Measurements from ENCODE around the gene TBC1D20. TPM values are rescaled to one million over a fixed set of nuclear protein-coding genes. Genes with fewer than 3 reads are reported as not detected.
A peak's percentile ranks its signal among the peaks of the same experiment; 100 is the strongest.
"Not testable (repeated sequence)": the region's sequence is repeated elsewhere in the genome, so short reads cannot be mapped to it uniquely, and the experiment has no call there.

The TBC1D20 gene, protein sequence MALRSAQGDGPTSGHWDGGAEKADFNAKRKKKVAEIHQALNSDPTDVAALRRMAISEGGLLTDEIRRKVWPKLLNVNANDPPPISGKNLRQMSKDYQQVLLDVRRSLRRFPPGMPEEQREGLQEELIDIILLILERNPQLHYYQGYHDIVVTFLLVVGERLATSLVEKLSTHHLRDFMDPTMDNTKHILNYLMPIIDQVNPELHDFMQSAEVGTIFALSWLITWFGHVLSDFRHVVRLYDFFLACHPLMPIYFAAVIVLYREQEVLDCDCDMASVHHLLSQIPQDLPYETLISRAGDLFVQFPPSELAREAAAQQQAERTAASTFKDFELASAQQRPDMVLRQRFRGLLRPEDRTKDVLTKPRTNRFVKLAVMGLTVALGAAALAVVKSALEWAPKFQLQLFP
- total RNA-seq (2014; rRNA removed; shearing (Covaris generic)): 43.3 and 51.4 TPM in 2 replicates
- polyA plus RNA-seq (2016; fragmentation: Nextera tagmentation; extraction: Ambion mirVana): 31.0 and 33.0 TPM in 2 replicates

DNA sequence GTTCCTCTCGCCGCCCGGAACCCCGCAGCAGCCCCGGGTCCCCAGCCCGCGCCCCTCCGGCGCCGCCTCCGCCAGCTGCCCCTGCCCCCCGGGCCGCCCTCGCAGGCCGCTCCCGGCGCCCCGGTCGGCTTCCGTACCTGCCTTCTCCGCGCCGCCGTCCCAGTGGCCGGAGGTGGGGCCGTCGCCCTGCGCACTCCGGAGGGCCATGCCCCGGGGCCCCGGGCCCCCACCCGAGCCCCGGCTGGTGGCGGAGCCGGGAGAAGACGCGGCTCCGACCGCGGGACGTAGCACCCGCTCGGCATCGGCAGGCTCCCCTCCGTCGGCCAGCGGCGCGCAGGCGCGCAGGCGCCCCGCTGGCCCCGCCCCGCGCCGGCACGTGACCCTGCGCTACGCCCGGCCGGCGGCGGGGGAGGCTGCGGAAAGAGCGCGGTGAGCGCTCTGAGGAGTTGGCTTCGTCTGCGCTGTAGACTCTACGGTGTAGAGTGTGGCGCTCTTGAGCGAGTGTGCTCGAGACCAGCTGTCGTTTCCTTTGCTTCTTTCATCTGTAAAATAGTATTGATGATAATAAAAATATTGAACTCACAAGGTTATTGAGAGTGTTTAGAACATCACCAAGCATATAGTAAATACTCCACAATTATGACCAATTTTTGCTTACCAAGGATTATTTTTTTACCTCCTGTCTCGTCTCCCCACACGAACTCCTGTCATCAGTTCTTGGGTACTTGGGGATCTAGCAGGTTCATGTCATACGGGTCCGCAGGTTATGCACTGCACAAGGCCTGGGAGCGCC is at the start of gene TBC1D20:
TBC1D20 (minus strand) TSS at position 335 of the 793 bp plus-strand sequence; CDS start at position 207, 128 bp downstream.
- peaks cover 16% of the 10 kb centered on the region for H3F3A ChIP-seq (ENCODE audit: insufficient read depth)
- no peaks in the 10 kb centered on the region for H3K9me3 ChIP-seq (ENCODE audit: low read depth)
- H3K27ac ChIP-seq: peak within 1 kb of the TSS; percentile 90
- H3K4me1 ChIP-seq (ENCODE audit: insufficient read depth): peaks cover 32% of the 10 kb centered on the region
- peak within 1 kb of the TSS; percentile 85 for H3K4me2 ChIP-seq (ENCODE audit: unreplicated experiment)
- H3K27me3 ChIP-seq (replicated peaks; ENCODE audit: insufficient read depth): no peaks in the 10 kb centered on the region
- peaks cover 47% of the 10 kb centered on the region for H3K79me2 ChIP-seq (ENCODE audit: insufficient read depth)
- DNase-seq: peak; percentile 97
- in situ Hi-C loops (cut with MboI): no loop called here
- H3K36me3 ChIP-seq (ENCODE audit: low read depth): no peaks in the 10 kb centered on the region
- H3K4me3 ChIP-seq: peak within 1 kb of the TSS; percentile 94
- H3K9ac ChIP-seq: peak within 1 kb of the TSS; percentile 95
- no peak for TF ChIP-seq EZH2 (IDR thresholded peaks at IDR 0.05; ENCODE audit: insufficient read depth, poor library complexity, severe bottlenecking)
- no peak for TF ChIP-seq EZH2phosphoT487 (IDR thresholded peaks at IDR 0.05; ENCODE audit: insufficient read depth, low read depth)
- H2AFZ ChIP-seq: peak within 1 kb of the TSS; percentile 97
- 1 to 2% methylated on average over 46 to 69 of the region's 80 CpGs for WGBS, 2 experiments (ENCODE audit: low coverage in 1 of 2, low lambda C conversion rate in 2 of 2, missing lambda C conversion rate in 2 of 2)
- peaks cover 15% of the 10 kb centered on the region for H4K20me1 ChIP-seq (ENCODE audit: insufficient read depth)
- H3K9me2 ChIP-seq (ENCODE audit: insufficient read depth): no peaks in the 10 kb centered on the region

DNA sequence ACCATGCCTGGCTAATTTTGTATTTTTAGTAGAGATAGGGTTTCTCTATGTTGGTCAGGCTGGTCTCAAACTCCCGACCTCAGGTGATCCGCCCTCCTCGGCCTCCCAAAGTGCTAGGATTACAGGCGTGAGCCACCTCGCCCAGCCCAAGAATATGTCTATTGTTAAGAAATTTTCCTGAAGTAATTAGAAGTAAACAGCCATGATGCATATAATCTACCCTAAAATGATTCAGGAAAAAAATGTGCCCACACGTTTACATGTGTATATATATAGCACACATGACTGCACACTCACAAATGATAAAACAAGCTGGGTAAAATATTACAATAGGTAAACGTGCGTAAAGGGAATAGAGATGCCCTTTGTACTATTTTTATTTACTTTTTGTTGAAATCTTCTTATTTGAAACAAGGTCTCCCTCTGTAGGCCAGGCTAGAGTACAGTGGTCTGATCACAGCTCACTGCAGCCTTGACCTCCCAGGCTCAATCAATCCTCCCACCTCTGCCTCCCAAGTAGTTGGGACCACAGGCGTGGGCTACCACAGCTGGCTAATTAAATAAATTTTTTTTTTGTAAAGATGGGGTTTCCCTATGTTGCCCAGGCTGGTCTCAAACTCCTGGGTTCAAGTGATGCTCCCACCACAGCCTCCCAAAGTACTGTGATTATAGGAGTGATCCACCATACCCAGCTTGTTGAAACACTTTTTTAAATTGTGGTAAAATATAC is 48.2 kb upstream of the TBC1D20 start:
- H3K27ac ChIP-seq; DNase-seq; H3K9me2 ChIP-seq (ENCODE audit: insufficient read depth); H3K4me3 ChIP-seq; in situ Hi-C loops (cut with MboI); H3K27me3 ChIP-seq (replicated peaks; ENCODE audit: insufficient read depth); H3K4me2 ChIP-seq (ENCODE audit: unreplicated experiment); H3K9ac ChIP-seq; H3K9me3 ChIP-seq (ENCODE audit: low read depth); H2AFZ ChIP-seq: not testable (repeated sequence)
- Histone ChIP-seq H3K36me3 (ENCODE audit: low read depth) (peaks cover 21% of the 10 kb centered on the region), H3K79me2 (ENCODE audit: insufficient read depth) (peaks cover 100% of the 10 kb centered on the region), H3F3A (ENCODE audit: insufficient read depth) (peaks cover 19% of the 10 kb centered on the region; the same call in 1 of the 2 replicates), H3K4me1 (ENCODE audit: insufficient read depth) (peaks cover 21% of the 10 kb centered on the region; the same call in 1 of the 2 replicates), H4K20me1 (ENCODE audit: insufficient read depth) (peaks cover 42% of the 10 kb centered on the region; the same call in 1 of the 2 replicates)
- 89 to 90% methylated on average over 9 of the region's 9 CpGs for WGBS, 2 experiments (ENCODE audit: low coverage in 1 of 2, low lambda C conversion rate in 2 of 2, missing lambda C conversion rate in 2 of 2)

DNA sequence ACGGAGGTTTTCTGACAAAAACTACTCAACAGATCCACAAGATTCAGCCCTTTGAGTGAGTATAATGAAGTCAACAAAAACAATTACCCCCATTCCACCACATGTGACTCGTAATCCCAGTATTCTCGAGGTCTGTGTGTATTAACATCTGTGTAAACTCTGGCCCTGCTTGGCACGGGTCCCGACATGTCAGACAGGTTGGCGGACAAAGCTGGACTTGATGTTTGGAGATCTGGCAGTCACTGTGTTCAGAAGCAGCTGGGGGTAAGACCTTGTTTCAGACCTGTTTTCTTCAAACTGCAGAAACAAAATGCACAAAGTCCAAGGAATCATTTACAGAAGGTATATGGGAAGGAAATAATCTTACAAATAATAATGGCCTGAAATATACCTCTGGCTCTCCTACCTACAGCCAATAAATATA is 46.0 kb upstream of the TBC1D20 start:
- peaks cover 28% of the 10 kb centered on the region; the same call in 1 of the 2 replicates for H4K20me1 ChIP-seq (ENCODE audit: insufficient read depth)
- H2AFZ ChIP-seq; H3K9me2 ChIP-seq (ENCODE audit: insufficient read depth); H3K9me3 ChIP-seq (ENCODE audit: low read depth); H3K27me3 ChIP-seq (replicated peaks; ENCODE audit: insufficient read depth); H3K9ac ChIP-seq; in situ Hi-C loops (cut with MboI); H3K27ac ChIP-seq; H3K4me2 ChIP-seq (ENCODE audit: unreplicated experiment); H3K4me3 ChIP-seq: not testable (repeated sequence)
- peak; percentile 10 for DNase-seq
- peaks cover 37% of the 10 kb centered on the region for H3K36me3 ChIP-seq (ENCODE audit: low read depth)
- H3K4me1 ChIP-seq (ENCODE audit: insufficient read depth): peaks cover 17% of the 10 kb centered on the region; the same call in 1 of the 2 replicates
- 56 to 57% methylated on average over 6 of the region's 6 CpGs for WGBS, 2 experiments (ENCODE audit: low coverage in 1 of 2, low lambda C conversion rate in 2 of 2, missing lambda C conversion rate in 2 of 2)
- H3F3A ChIP-seq (ENCODE audit: insufficient read depth): peaks cover 20% of the 10 kb centered on the region; the same call in 1 of the 2 replicates
- peaks cover 100% of the 10 kb centered on the region for H3K79me2 ChIP-seq (ENCODE audit: insufficient read depth)

DNA sequence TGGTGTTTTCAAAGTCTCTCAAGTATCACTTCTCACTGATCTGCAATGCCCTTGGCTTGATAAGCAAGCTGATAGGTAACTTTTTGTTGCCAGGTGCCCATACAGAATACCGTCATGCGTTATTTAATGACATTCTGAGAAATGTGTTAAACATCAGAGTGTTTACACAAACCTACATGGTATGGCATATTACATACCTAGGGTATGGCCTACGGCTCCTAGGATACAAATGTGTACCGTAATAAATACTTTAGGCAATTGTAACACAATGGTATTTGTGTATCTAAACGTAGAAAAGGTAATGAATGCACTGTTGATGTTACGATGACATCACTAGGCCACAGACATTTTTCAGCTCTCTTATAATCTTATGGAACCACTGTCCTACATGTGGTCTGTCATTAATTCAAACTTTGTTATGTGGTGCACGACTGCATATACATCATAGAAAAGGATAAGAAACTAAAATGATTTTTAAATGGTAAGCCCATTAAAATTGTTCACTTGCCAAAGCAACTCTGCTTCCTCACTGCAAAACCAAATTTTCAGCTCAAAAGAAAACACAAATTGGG is 45.5 kb upstream of the TBC1D20 start:
- in situ Hi-C loops (cut with MboI): no loop called here
- H2AFZ ChIP-seq: no peak overlapping the region
- no peaks in the 10 kb centered on the region for H3K9me2 ChIP-seq (ENCODE audit: insufficient read depth)
- no peak for TF ChIP-seq EZH2 (IDR thresholded peaks at IDR 0.05; ENCODE audit: insufficient read depth, poor library complexity, severe bottlenecking)
- TF ChIP-seq EZH2phosphoT487 (IDR thresholded peaks at IDR 0.05; ENCODE audit: insufficient read depth, low read depth): no peak
- H3K9me3 ChIP-seq (ENCODE audit: low read depth): no peaks in the 10 kb centered on the region
- peaks cover 20% of the 10 kb centered on the region; the same call in 1 of the 2 replicates for H3F3A ChIP-seq (ENCODE audit: insufficient read depth)
- 93 to 94% methylated on average over 7 of the region's 7 CpGs for WGBS, 2 experiments (ENCODE audit: low coverage in 1 of 2, low lambda C conversion rate in 2 of 2, missing lambda C conversion rate in 2 of 2)
- no peak overlapping the region for H3K4me2 ChIP-seq (ENCODE audit: unreplicated experiment)
- no peaks in the 10 kb centered on the region for H3K27me3 ChIP-seq (replicated peaks; ENCODE audit: insufficient read depth)
- H4K20me1 ChIP-seq (ENCODE audit: insufficient read depth): peaks cover 24% of the 10 kb centered on the region; the same call in 1 of the 2 replicates
- no peak overlapping the region for H3K27ac ChIP-seq
- H3K79me2 ChIP-seq (ENCODE audit: insufficient read depth): peaks cover 100% of the 10 kb centered on the region
- no peak overlapping the region for H3K9ac ChIP-seq
- no peak overlapping the region for H3K4me3 ChIP-seq
- peaks cover 12% of the 10 kb centered on the region; the same call in 1 of the 2 replicates for H3K4me1 ChIP-seq (ENCODE audit: insufficient read depth)
- peaks cover 42% of the 10 kb centered on the region for H3K36me3 ChIP-seq (ENCODE audit: low read depth)
- DNase-seq: no peak

Measured in GM23248 (cell line).